ENCODE results near the gene FSTL4.

DNA sequence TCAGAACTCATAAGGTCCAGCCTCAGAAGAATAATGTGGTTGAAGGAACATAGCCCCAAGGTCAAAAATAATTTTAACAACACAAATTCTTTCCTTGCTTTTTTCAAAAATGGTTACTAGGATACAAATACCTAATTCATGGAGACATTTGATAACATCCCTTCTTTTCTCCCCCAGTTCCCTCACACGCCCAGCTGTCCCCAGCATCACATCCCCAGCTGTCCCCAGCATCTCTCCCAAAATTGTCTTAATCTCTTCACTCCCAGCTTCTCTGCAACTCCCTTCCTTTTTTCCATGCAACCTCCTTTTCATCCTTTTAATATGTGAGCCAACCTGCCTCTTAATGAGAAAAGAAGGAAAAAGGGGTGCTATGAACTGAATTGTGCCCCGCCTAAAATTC is 77.8 kb downstream of the FSTL4 start:
- TF ChIP-seq, protein P1, sequence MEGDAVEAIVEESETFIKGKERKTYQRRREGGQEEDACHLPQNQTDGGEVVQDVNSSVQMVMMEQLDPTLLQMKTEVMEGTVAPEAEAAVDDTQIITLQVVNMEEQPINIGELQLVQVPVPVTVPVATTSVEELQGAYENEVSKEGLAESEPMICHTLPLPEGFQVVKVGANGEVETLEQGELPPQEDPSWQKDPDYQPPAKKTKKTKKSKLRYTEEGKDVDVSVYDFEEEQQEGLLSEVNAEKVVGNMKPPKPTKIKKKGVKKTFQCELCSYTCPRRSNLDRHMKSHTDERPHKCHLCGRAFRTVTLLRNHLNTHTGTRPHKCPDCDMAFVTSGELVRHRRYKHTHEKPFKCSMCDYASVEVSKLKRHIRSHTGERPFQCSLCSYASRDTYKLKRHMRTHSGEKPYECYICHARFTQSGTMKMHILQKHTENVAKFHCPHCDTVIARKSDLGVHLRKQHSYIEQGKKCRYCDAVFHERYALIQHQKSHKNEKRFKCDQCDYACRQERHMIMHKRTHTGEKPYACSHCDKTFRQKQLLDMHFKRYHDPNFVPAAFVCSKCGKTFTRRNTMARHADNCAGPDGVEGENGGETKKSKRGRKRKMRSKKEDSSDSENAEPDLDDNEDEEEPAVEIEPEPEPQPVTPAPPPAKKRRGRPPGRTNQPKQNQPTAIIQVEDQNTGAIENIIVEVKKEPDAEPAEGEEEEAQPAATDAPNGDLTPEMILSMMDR (IDR thresholded peaks at IDR 0.05) = no peak
- no peak for TF ChIP-seq POLR2A (IDR thresholded peaks at IDR 0.05)

Measured in lower leg skin (tissue), 3 donors.